ENCODE data around the gene CCL13.

CCL13 gene

DNA sequence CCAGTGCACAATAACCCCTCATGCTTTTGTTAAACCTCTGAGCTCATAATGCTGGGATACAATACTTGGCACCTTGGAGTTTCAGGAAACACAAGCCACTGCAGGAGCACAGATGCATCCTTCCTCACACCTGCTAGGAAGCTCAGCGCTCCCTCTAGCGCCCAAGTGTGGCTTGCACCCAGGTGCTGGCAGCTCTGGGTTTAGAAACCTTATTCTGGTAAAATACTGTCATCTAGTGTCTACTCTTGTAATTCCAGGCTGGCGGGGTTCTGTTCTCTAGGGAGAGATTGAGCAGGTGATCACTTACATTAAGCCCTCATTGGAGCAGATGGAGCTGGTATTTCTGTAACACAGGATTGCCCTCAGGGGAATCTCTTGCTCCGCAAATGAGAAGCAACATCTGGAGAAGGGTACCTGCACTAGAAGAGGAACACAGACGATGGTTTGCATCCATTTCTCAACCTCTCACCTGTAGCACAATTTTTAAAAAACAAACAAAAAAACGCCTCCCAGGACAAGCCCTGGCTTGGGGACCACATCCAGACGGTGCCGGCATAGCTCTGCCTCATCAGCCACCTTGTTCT is 5.3 kb downstream of the CCL13 start:
- TF ChIP-seq, protein P1, sequence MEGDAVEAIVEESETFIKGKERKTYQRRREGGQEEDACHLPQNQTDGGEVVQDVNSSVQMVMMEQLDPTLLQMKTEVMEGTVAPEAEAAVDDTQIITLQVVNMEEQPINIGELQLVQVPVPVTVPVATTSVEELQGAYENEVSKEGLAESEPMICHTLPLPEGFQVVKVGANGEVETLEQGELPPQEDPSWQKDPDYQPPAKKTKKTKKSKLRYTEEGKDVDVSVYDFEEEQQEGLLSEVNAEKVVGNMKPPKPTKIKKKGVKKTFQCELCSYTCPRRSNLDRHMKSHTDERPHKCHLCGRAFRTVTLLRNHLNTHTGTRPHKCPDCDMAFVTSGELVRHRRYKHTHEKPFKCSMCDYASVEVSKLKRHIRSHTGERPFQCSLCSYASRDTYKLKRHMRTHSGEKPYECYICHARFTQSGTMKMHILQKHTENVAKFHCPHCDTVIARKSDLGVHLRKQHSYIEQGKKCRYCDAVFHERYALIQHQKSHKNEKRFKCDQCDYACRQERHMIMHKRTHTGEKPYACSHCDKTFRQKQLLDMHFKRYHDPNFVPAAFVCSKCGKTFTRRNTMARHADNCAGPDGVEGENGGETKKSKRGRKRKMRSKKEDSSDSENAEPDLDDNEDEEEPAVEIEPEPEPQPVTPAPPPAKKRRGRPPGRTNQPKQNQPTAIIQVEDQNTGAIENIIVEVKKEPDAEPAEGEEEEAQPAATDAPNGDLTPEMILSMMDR (IDR thresholded peaks at IDR 0.05; ENCODE audit: extremely low read depth, missing control alignments): peak; percentile 97
- peak; percentile 79 for DNase-seq (ENCODE audit: low spot score)

DNA sequence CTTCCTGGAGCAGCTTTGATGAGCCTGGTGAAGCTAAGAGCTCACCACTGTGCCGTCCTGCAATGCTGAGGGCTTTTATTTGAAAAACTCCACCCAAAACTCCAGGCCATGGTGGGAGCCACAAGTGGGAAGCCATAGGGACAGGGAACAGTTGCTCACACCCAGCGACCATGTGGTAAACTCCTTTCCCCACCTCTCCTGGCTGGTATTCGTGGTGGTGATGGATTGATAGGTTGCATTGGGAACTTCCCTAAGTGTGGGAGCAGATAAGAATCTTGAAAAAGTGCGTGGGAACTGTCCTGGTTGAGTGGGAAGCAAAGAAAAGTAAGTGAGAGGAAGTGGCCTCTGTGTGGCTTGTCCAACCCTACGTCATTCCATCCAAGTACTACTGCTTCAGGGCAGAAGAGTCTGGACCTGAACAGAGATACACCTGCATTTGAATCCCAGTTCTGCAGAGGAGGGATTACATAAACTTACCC is 6.9 kb downstream of the CCL13 start, which contains the start of gene CCL1:
Gene CCL1 (minus strand): TSS at position 51 of the 479 bp plus-strand sequence. CDS start 72 bp downstream, outside the sequence.
- DNase-seq (ENCODE audit: low spot score): no peak
- TF ChIP-seq, protein P1 (IDR thresholded peaks at IDR 0.05; ENCODE audit: extremely low read depth, missing control alignments): no peak

DNA sequence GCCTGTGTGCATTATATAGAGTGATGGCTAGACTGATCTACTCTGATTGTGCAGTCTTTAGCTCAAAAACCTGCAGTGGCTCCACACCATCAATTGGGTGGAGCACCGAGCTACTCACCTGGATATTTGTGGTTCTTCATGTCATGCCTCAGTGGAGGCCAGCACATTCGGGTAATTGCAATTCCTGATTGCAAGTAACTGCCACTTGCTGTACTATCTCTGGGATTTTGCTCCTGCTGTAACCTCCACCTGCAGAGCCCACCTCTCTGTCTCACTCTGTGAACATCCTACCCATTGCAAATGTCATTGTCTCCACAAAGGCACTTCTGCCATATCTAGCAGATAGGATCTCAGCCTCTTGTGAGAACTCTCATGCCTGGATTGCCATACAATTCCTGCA is 8.5 kb downstream of the CCL13 start:
- DNase-seq (ENCODE audit: low spot score): no peak
- TF ChIP-seq, protein P1 (IDR thresholded peaks at IDR 0.05; ENCODE audit: extremely low read depth, missing control alignments): no peak

DNA sequence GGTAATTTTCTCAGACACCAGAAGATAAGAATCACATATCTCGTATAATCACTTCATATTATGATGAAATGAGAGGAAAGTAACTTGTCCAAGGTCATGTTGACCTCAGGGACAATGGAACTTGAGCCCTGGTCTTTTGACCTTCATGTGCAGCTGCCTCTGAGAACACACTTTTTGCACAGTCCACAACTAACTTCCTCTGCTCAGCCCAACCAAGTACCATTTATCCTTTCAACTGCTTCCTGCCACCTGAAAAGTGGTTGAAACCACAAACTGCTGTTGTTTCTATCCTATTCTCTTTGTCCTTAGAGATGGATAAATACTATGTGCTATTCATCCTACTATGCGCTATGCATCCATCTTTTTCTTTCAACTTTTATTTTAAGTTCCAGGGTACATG is 9.1 kb downstream of the CCL13 start:
- TF ChIP-seq, protein P1 (IDR thresholded peaks at IDR 0.05; ENCODE audit: extremely low read depth, missing control alignments): no peak
- no peak for DNase-seq (ENCODE audit: low spot score)

DNA sequence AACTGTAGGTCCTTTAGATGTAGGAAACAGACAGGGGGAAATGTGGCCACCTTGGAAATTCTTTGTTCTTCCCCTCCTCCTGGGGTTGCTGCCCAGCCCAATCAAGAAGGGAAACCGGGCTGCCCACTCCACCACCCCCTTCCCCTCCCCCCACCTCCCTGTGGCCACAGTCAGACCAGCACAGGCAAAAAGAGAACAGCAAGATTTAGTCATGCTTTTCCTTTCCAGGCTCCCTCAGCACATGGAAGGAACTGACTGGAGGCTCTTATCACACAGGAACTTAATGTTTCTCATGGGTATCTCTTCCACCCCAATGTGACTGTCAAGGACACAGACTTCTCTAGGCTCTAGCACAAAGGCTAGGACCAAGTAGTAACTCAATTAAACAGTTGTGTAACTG is 9.7 kb downstream of the CCL13 start:
- TF ChIP-seq, protein P1 (IDR thresholded peaks at IDR 0.05; ENCODE audit: extremely low read depth, missing control alignments): no peak
- DNase-seq (ENCODE audit: low spot score): no peak

DNA sequence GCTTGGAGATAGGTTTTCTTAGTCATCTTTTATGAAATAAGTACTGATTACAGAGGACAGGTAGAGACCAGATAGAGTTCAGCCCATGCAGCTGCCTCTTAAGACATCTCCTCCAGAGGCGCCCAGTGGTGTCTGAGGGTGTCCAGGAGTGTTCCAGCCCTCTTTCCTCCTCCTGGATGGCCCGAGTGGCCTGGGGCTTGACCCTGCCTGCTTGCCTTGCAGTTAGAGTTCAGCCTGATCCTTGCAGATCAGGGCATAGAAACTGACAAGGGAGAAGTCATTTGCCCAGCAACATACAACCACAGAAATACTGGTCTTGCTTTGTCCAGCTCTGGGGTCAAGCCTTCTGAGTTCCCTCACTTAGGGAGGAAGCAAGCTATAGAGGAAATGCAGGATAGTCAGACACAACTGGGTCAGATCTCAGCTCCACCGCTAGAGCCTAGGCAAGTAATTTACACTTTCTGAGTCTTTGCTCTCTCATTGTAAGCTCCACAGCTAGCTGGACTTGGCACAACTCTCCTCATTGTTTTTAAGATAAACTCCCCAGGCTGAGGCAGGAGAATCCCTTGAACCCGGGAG is 10.3 kb downstream of the CCL13 start:
- TF ChIP-seq, protein P1 (IDR thresholded peaks at IDR 0.05; ENCODE audit: extremely low read depth, missing control alignments): no peak
- no peak for DNase-seq (ENCODE audit: low spot score)

DNA sequence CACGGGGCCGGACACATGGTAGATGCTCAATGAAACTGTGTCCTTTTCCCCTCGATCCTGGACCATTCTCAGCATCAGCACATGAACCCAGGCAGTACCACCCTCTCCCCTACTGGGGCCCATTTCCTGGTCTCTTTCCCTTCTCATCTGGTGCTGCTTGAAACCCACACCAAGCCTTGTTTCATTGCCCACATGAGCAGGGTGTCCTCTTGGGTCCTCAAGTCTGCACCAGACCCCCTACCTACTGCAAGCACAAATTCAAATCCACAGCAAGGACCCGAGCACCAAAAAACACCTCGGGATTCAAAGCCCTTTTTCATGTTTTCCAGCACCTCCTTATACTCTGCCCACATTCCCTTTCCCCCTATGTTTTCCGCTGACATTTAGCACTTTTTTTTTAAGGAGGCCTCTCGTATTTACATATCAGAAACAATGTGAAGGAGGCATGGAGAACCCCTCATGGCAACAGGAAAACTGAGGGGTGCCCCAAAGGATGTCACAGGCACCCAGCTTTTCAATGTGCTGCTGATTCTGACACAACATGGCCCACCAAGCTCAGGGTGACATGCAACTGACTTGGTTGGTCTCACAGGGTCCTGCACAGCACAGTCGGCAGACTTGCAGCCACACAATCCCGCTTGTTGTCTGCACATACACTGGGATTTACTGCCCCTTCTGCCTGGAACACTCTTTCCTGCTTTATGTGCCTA is 11.4 kb downstream of the CCL13 start:
- TF ChIP-seq, protein P1 (IDR thresholded peaks at IDR 0.05; ENCODE audit: extremely low read depth, missing control alignments): no peak
- DNase-seq (ENCODE audit: low spot score): no peak

Data from GM20000 (cell line).